Measurements from ENCODE around the gene MIA. TPM values are rescaled to one million over a fixed set of nuclear protein-coding genes. Genes with fewer than 3 reads are reported as not detected.
A peak's percentile ranks its signal among the peaks of the same experiment; 100 is the strongest.

MIA gene
- total RNA-seq, 1 experiment from 2014 or later = not detected

- Histone ChIP-seq H4K5ac (ENCODE audit: insufficient read length, low read depth, low read length) (no peak overlapping the region), H3K18ac (ENCODE audit: insufficient read length, low read depth, low read length) (no peak overlapping the region), H4K20me1 (ENCODE audit: control insufficient read depth, insufficient read depth, insufficient read length) (peaks cover 2% of the 10 kb centered on the region), H2BK20ac (ENCODE audit: low read depth, low read length, poor library complexity, severe bottlenecking) (no peak overlapping the region), H4K8ac (replicated peaks; ENCODE audit: insufficient read length, low read depth, low read length) (no peak overlapping the region), H3K56ac (ENCODE audit: insufficient read length, low read depth, low read length) (no peak overlapping the region), H2BK5ac (ENCODE audit: insufficient read length, low read length) (no peak overlapping the region), H3K23ac (ENCODE audit: insufficient read length, low read depth, low read length) (no peak overlapping the region), H3K23me2 (ENCODE audit: insufficient read length, low read depth, low read length, poor library complexity, severe bottlenecking) (peaks cover 9% of the 10 kb centered on the region), H2BK120ac (ENCODE audit: low read depth, low read length, poor library complexity, severe bottlenecking) (no peak overlapping the region), H2AFZ (ENCODE audit: low read length) (no peak overlapping the region), H3K4me1 (ENCODE audit: insufficient read depth, low read length) (peaks cover 9% of the 10 kb centered on the region), H3K14ac (ENCODE audit: insufficient read depth, low read length) (no peak overlapping the region; the same call in 1 of the 2 replicates), H3K4ac (ENCODE audit: low read depth, low read length) (no peak overlapping the region), H3K27ac (ENCODE audit: insufficient read length, low read depth, low read length) (no peak overlapping the region), H3K4me2 (ENCODE audit: insufficient read depth, insufficient read length, low read length) (no peak overlapping the region), H4K91ac (ENCODE audit: insufficient read length, low read depth, low read length) (no peak overlapping the region), H3K79me2 (ENCODE audit: insufficient read depth, low read length) (peaks cover 22% of the 10 kb centered on the region; the same call in 1 of the 2 replicates), H3K9me3 (ENCODE audit: control insufficient read depth, low read depth, low read length) (no peaks in the 10 kb centered on the region), H3K9ac (ENCODE audit: extremely low read depth, insufficient read length, low read length) (no peak overlapping the region), H3K27me3 (ENCODE audit: insufficient read depth, low read length) (no peaks in the 10 kb centered on the region), H2BK15ac (ENCODE audit: low read depth, low read length) (no peak overlapping the region), H2BK12ac (ENCODE audit: insufficient read length, low read depth, low read length) (no peak overlapping the region), H3T11ph (ENCODE audit: low read length) (no peak overlapping the region), H2AK5ac (ENCODE audit: insufficient read length, low read length) (no peak overlapping the region), H3K79me1 (ENCODE audit: insufficient read depth, low read depth, low read length, poor library complexity, severe bottlenecking) (peaks cover 8% of the 10 kb centered on the region)
- DNase-seq = no peak
- no CpG with 5 or more reads among the region's 27 CpGs for WGBS (ENCODE audit: extremely low coverage, insufficient read length, low lambda C conversion rate)
- H3K27me3 Mint-ChIP-seq (ENCODE audit: low read depth) = no peaks in the 10 kb centered on the region; the same call in none of the 2 replicates
- H3K36me3 Mint-ChIP-seq (ENCODE audit: insufficient read depth in 1 of 3, low read depth in 3 of 3) = peaks cover 21 to 49% (median 46%) of the 10 kb centered on the region in 3 experiments; a peak in 6 of 7 replicates
- H3K27ac Mint-ChIP-seq = peak overlapping the region in 1 of 3 experiments; percentile 74; a peak in 1 of 7 replicates
- no peak for TF ChIP-seq CTCF (conservative IDR thresholded peaks at IDR 0.05)
- H3K4me3 Mint-ChIP-seq = peak overlapping the region; percentile 93 to 96; a peak in 3 of 5 replicates
- H3K9me3 Mint-ChIP-seq = no peaks in the 10 kb centered on the region; a peak in 2 of 5 replicates
- peaks cover 50 to 64% of the 10 kb centered on the region in 2 experiments for H3K4me1 Mint-ChIP-seq
Measured at GRCh38 chr19:40800997-40801377, 25.7 kb downstream of the MIA start.
